ENCODE measurements around the gene LRWD1.

LRWD1 gene

GRCh38 chr7:102464577-102465280 is at the start of gene LRWD1, which contains the start of gene ALKBH4:
Gene LRWD1 (plus strand): TSS chr7:102464984. CDS start chr7:102465081, 97 bp downstream.
Gene ALKBH4 (minus strand): TSS chr7:102464863. CDS start chr7:102464836, 27 bp downstream.
- no peak for TF ChIP-seq CTCF (IDR thresholded peaks at IDR 0.05; ENCODE audit: low read depth, low read length, missing control alignments)
- peak within 1 kb of the TSS; percentile 100 for H3K4me3 ChIP-seq (replicated peaks; ENCODE audit: low read depth, low read length)
- DNase-seq (ENCODE audit: extremely low read depth, low read depth), result peak; percentile 69

- no peak for DNase-seq (ENCODE audit: extremely low read depth, low read depth)
- no peak for TF ChIP-seq CTCF (IDR thresholded peaks at IDR 0.05; ENCODE audit: low read depth, low read length, missing control alignments)
- no peak overlapping the region for H3K4me3 ChIP-seq (replicated peaks; ENCODE audit: low read depth, low read length)
Measured at GRCh38 chr7:102415685-102416225, 49.0 kb upstream of the LRWD1 start.

- no peak overlapping the region for H3K4me3 ChIP-seq (replicated peaks; ENCODE audit: low read depth, low read length)
- no peak for TF ChIP-seq CTCF (IDR thresholded peaks at IDR 0.05; ENCODE audit: low read depth, low read length, missing control alignments)
- no peak for DNase-seq (ENCODE audit: extremely low read depth, low read depth)
Measured at GRCh38 chr7:102416406-102416805, 48.4 kb upstream of the LRWD1 start.

- TF ChIP-seq CTCF (IDR thresholded peaks at IDR 0.05; ENCODE audit: low read depth, low read length, missing control alignments), result no peak
- no peak for DNase-seq (ENCODE audit: extremely low read depth, low read depth)
- H3K4me3 ChIP-seq (replicated peaks; ENCODE audit: low read depth, low read length), result no peak overlapping the region
Measured at GRCh38 chr7:102417105-102417504, 47.7 kb upstream of the LRWD1 start.

- DNase-seq (ENCODE audit: extremely low read depth, low read depth), result no peak
- TF ChIP-seq CTCF (IDR thresholded peaks at IDR 0.05; ENCODE audit: low read depth, low read length, missing control alignments), result no peak
- H3K4me3 ChIP-seq (replicated peaks; ENCODE audit: low read depth, low read length), result no peak overlapping the region
Measured at GRCh38 chr7:102418592-102418991, 46.2 kb upstream of the LRWD1 start.

- TF ChIP-seq CTCF (IDR thresholded peaks at IDR 0.05; ENCODE audit: low read depth, low read length, missing control alignments), result no peak
- H3K4me3 ChIP-seq (replicated peaks; ENCODE audit: low read depth, low read length), result no peak overlapping the region
Measured at GRCh38 chr7:102421706-102422240, 43.0 kb upstream of the LRWD1 start.

More at GRCh38 chr7:102421706-102422240, 43.0 kb upstream of the LRWD1 start:
- DNase-seq (ENCODE audit: extremely low read depth, low read depth), result no peak

Data from HFF-Myc (cell line).